C4-2B (cell line): ENCODE data around the gene PLA2G2D.

ENCODE experiments used
- ZFX ChIP-seq: fragments of 450-650 bp; IDR thresholded peaks from 2 replicates; pipeline ENCODE4 v1.6.1; 2017
- TF ChIP-seq, protein P1 (sequence below): fragments of 450-650 bp; conservative IDR thresholded peaks from 2 replicates; pipeline ENCODE4 v1.5.1; 2017; ENCODE audit warnings: mild to moderate bottlenecking

DNA sequence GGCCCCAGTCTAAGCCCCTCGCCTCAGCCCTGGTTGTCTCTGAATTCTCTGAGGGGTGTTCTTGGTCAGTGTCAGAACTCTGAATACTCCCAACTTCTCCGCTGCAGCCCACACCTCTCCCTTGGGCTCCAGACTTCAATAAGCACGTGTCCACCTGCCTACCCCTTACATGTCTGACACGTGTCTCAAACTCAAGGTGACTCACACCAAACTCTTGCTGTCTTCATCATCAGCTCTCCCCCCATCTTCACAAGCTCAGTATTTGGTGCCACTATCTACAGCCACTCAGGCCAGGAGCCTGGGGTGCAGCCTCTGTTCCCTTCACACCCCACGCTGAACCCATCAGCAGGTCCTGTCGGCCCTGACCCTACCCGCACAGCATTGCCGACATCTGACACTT, 47.8 kb upstream of the PLA2G2D start:
- TF ChIP-seq, protein P1, sequence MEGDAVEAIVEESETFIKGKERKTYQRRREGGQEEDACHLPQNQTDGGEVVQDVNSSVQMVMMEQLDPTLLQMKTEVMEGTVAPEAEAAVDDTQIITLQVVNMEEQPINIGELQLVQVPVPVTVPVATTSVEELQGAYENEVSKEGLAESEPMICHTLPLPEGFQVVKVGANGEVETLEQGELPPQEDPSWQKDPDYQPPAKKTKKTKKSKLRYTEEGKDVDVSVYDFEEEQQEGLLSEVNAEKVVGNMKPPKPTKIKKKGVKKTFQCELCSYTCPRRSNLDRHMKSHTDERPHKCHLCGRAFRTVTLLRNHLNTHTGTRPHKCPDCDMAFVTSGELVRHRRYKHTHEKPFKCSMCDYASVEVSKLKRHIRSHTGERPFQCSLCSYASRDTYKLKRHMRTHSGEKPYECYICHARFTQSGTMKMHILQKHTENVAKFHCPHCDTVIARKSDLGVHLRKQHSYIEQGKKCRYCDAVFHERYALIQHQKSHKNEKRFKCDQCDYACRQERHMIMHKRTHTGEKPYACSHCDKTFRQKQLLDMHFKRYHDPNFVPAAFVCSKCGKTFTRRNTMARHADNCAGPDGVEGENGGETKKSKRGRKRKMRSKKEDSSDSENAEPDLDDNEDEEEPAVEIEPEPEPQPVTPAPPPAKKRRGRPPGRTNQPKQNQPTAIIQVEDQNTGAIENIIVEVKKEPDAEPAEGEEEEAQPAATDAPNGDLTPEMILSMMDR: no peak
- no peak for TF ChIP-seq ZFX
